HG03342 (cell line): ENCODE measurements around the gene SRPK1.
"Not testable (repeated sequence)": the region's sequence is repeated elsewhere in the genome, so short reads cannot be mapped to it uniquely, and the experiment has no call there.

Experiments
- ATAC-seq: cut with Tn5 transposase; IDR thresholded peaks from one replicate; pipeline ENCODE4 v1.9.1; 2021; ENCODE audit warnings: mild to moderate bottlenecking, moderate library complexity; ENCODE audit not compliant: unreplicated experiment

The SRPK1 gene

GRCh38 chr6:35920793-35921732, at the start of gene SRPK1:
Gene SRPK1, minus strand, starts transcription at chr6:35921098. Its CDS starts 42 bp downstream, at chr6:35921056.
- peak; percentile 76 for ATAC-seq

GRCh38 chr6:35970181-35970580, 49.3 kb upstream of the SRPK1 start:
- no peak for ATAC-seq

GRCh38 chr6:35969646-35970045, 48.7 kb upstream of the SRPK1 start:
- ATAC-seq: no peak

GRCh38 chr6:35968821-35969220, 47.9 kb upstream of the SRPK1 start:
- no peak for ATAC-seq

- no peak for ATAC-seq
These were observed 46.3 kb upstream of the SRPK1 start for GRCh38 chr6:35967076-35967774.

- no peak for ATAC-seq
These were observed 42.1 kb upstream of the SRPK1 start for GRCh38 chr6:35962779-35963560.

GRCh38 chr6:35960187-35960586, 39.3 kb upstream of the SRPK1 start:
- no peak for ATAC-seq

GRCh38 chr6:35955970-35956369, 35.1 kb upstream of the SRPK1 start:
- ATAC-seq: no peak

- ATAC-seq: no peak
These were observed 34.6 kb upstream of the SRPK1 start for GRCh38 chr6:35955521-35955920.

- ATAC-seq: no peak
These were observed 34.2 kb upstream of the SRPK1 start for GRCh38 chr6:35955071-35955470.

- ATAC-seq: no peak
These were observed 33.4 kb upstream of the SRPK1 start for GRCh38 chr6:35954333-35954732.

- no peak for ATAC-seq
These were observed 27.8 kb upstream of the SRPK1 start for GRCh38 chr6:35948725-35949124.

- no peak for ATAC-seq
These were observed 24.7 kb upstream of the SRPK1 start for GRCh38 chr6:35945650-35946025.

GRCh38 chr6:35943390-35943789, 22.5 kb upstream of the SRPK1 start:
- ATAC-seq: no peak

GRCh38 chr6:35942355-35942754, 21.5 kb upstream of the SRPK1 start:
- ATAC-seq: no peak

GRCh38 chr6:35941170-35941569, 20.3 kb upstream of the SRPK1 start:
- not testable (repeated sequence) for ATAC-seq

- not testable (repeated sequence) for ATAC-seq
These were observed 19.1 kb upstream of the SRPK1 start for GRCh38 chr6:35940014-35940413.

- not testable (repeated sequence) for ATAC-seq
These were observed 18.4 kb upstream of the SRPK1 start for GRCh38 chr6:35939259-35939658.

- ATAC-seq: no peak
These were observed 15.9 kb upstream of the SRPK1 start for GRCh38 chr6:35936681-35937359.

GRCh38 chr6:35935469-35935868, 14.6 kb upstream of the SRPK1 start:
- ATAC-seq: no peak

- no peak for ATAC-seq
These were observed 12.9 kb upstream of the SRPK1 start for GRCh38 chr6:35933844-35934243.
